ENCODE results near the gene MOB3A.

DNA sequence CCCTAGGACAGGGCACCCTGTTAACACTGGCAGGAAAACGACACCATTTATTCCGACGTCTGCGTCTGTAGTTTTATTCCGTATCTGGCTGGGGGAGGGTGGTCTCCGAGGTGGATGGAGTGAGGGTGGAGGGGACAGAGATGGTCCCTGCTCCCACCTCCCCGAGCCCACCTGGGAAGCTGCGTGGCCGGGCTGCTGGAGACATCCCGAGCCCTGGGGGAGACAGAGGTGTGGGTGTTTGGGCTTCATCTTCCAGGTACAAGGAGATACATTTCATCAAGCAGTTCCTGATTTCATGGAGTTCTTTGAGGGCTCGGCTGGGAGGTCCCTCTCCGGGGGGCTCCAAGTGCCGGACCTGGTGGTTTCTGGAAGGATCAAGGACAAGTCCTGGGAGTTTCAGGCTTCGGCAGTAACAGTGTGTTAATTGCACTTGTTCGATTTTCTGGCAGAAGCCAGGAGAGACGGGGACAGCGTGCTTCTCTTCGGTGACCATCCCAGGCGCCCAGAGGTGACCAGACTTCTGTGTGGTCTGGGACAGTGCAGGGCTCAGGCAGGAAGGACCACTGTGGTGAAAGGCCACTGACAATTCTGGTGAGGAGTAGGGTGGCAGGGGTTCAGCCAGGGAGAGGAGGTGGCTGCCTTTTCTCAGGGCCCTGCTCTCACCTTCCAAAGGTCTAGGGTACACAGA is 25.0 kb downstream of the MOB3A start:
- TF ChIP-seq TBL1XR1 (IDR thresholded peaks at IDR 0.05; ENCODE audit: low read depth, low read length) (no peak), SIX5 (IDR thresholded peaks at IDR 0.05; ENCODE audit: low read depth, low read length, severe bottlenecking) (no peak), BACH1 (IDR thresholded peaks at IDR 0.05; ENCODE audit: borderline replicate concordance) (no peak), SRF (IDR thresholded peaks at IDR 0.05; ENCODE audit: low read depth in 2 of 2, low read length in 2 of 2) (no peak), CEBPB (IDR thresholded peaks at IDR 0.05; ENCODE audit: borderline replicate concordance in 1 of 2, low read depth in 2 of 2, low read length in 2 of 2) (no peak), PKNOX1 (IDR thresholded peaks at IDR 0.05) (no peak), CHD1 (IDR thresholded peaks at IDR 0.05; ENCODE audit: low read depth, low read length) (no peak), BRCA1 (IDR thresholded peaks at IDR 0.05; ENCODE audit: low read depth, low read length) (no peak), CREM (IDR thresholded peaks at IDR 0.05; ENCODE audit: low read depth) (no peak), SPI1 (IDR thresholded peaks at IDR 0.05; ENCODE audit: borderline replicate concordance, insufficient read depth, low read depth, low read length) (no peak), ASH2L (IDR thresholded peaks at IDR 0.05; ENCODE audit: borderline replicate concordance, low read depth) (no peak)
- TF ChIP-seq, protein P1, sequence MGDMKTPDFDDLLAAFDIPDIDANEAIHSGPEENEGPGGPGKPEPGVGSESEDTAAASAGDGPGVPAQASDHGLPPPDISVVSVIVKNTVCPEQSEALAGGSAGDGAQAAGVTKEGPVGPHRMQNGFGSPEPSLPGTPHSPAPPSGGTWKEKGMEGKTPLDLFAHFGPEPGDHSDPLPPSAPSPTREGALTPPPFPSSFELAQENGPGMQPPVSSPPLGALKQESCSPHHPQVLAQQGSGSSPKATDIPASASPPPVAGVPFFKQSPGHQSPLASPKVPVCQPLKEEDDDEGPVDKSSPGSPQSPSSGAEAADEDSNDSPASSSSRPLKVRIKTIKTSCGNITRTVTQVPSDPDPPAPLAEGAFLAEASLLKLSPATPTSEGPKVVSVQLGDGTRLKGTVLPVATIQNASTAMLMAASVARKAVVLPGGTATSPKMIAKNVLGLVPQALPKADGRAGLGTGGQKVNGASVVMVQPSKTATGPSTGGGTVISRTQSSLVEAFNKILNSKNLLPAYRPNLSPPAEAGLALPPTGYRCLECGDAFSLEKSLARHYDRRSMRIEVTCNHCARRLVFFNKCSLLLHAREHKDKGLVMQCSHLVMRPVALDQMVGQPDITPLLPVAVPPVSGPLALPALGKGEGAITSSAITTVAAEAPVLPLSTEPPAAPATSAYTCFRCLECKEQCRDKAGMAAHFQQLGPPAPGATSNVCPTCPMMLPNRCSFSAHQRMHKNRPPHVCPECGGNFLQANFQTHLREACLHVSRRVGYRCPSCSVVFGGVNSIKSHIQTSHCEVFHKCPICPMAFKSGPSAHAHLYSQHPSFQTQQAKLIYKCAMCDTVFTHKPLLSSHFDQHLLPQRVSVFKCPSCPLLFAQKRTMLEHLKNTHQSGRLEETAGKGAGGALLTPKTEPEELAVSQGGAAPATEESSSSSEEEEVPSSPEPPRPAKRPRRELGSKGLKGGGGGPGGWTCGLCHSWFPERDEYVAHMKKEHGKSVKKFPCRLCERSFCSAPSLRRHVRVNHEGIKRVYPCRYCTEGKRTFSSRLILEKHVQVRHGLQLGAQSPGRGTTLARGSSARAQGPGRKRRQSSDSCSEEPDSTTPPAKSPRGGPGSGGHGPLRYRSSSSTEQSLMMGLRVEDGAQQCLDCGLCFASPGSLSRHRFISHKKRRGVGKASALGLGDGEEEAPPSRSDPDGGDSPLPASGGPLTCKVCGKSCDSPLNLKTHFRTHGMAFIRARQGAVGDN (IDR thresholded peaks at IDR 0.05): no peak
- TF ChIP-seq, protein P2, sequence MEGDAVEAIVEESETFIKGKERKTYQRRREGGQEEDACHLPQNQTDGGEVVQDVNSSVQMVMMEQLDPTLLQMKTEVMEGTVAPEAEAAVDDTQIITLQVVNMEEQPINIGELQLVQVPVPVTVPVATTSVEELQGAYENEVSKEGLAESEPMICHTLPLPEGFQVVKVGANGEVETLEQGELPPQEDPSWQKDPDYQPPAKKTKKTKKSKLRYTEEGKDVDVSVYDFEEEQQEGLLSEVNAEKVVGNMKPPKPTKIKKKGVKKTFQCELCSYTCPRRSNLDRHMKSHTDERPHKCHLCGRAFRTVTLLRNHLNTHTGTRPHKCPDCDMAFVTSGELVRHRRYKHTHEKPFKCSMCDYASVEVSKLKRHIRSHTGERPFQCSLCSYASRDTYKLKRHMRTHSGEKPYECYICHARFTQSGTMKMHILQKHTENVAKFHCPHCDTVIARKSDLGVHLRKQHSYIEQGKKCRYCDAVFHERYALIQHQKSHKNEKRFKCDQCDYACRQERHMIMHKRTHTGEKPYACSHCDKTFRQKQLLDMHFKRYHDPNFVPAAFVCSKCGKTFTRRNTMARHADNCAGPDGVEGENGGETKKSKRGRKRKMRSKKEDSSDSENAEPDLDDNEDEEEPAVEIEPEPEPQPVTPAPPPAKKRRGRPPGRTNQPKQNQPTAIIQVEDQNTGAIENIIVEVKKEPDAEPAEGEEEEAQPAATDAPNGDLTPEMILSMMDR (IDR thresholded peaks at IDR 0.05 in 2 of 3, conservative IDR thresholded peaks at IDR 0.05 in 1 of 3; ENCODE audit: control insufficient read depth in 2 of 3, extremely low read depth in 1 of 3, insufficient read depth in 1 of 3, low read depth in 3 of 3, low read length in 3 of 3): no peak

All from GM12878 (cell line).